HG02938 (cell line): ENCODE measurements around the gene NPAS3.

Source experiments
- ATAC-seq: cut with Tn5 transposase; IDR thresholded peaks from one replicate; pipeline ENCODE4 v1.9.1; 2021; ENCODE audit warnings: mild to moderate bottlenecking, moderate library complexity; ENCODE audit not compliant: unreplicated experiment

NPAS3 gene

DNA sequence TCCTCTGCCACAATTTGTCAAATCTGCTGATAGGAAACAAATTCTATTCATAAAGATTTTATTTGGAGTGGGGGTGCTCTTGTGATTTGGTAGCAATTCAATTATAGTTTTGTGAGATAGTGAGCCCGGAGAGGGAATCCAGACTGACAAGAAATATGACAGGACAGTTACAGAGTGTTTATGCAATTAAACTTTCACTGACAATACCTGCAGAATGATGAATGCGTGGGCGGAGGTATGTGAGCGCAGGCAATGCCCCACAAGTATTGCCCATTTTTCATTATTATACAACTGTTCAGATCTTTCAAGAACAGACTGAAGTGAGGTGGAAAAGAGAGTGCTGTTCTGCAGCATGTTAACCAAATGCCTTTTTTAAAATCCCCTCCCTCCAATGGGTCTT lies 753.2 kb downstream of the NPAS3 start:
- ATAC-seq, result no peak

DNA sequence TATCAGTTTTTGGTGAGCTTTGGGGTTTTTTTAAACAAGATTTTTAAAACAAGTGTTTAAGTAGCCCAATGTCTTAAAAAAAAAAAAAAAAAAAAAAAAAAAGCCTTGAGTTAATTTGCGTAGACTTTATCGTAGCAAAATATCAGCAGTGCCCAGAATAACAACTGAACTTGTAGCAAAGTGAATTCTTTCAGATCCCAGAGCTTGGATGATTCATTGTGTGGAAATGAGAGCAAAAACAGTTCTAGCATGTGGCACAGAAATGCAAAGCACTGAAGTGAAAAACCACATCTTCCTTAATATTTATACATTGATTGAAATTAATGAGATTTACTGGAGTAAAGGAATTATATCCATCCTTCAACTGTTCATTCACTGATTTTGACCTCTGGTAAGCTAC lies 754.1 kb downstream of the NPAS3 start:
- ATAC-seq, result no peak

DNA sequence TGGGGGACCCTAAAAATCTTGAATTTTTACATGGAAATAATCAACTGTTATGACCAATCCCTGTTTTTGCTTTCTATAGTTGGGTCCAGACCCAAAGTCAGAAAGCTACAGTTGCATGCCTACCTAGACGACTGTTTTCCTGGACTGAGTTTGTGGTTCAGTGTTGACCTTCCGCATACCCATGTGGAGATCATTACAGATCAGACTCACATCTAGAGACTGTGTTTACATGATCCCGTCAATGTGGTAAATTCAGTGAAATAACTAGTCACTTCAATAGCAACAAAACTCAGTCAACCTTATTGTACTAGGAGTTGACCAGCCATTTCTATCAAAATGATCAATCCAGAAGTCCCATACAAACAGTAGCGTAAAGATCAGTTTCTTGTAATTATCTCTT lies 754.6 kb downstream of the NPAS3 start:
- ATAC-seq, result no peak

DNA sequence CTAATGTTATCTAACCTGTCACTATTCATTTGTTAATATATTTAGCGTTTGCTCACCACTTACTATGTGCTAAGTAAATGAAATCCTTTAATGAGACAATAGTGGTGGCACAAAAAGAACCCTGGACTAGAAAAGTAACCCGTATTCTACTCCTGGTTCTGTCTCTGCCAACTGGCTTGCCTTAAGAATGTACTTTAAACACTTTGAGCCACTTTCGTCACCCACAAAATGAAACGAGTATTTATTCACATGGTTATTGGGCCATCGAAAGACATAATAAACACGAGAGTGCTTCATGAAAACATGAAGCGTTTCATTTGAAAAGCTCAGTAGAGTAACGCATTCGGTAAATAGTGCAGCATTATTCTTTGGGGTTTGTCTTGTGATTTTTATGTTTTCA lies 757.5 kb downstream of the NPAS3 start:
- ATAC-seq, result no peak

DNA sequence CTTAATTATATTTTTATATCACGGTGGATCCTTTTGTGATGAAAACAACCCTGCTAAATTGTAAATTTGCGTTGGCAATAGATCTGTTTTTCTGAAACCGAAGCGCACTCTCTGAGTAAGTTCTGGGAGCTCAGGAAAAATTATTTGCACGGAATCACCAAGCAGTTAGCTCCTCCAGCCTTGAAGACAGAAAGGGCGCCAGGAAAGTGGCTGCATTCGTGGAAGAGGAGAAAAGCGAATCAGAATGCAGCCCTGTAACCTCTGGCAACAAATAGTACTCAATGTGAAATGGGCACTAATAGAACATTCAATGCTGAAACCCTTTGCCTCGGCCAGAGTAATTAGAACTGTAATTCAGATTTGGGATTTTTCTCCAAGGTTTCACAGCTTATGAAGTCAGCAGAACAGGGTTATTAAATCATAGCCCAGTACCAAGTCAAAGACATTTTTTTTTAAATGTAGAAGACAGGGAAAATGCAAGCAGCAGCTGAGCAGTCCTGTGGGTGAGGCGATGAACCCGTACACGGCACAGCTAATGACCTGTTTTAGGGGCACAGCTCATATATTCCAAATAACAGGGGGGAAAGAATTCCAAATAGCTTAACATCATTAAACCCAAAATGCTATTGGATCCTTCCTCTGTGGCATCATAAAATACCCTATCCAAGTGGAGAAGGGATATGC lies 760.8 kb downstream of the NPAS3 start:
- no peak for ATAC-seq

DNA sequence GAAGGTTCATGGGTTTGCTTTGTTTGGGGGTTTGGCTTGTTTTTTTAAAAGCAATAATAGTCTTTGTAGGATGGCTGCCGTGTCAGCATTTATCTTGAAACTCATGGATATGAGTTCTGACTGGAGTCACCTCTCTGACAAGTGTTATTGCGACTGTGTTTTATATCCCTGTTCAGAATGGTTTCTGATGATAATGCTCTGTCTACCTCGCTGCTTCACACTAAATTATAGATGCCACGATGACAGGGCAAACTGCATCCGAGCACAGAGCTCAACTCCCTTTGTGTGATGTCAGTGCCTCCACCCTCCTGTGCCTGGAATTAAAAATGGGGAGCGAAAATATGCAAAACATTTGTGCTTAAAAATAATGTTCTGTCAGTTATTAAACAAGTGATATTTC lies 761.4 kb downstream of the NPAS3 start:
- ATAC-seq, result no peak

DNA sequence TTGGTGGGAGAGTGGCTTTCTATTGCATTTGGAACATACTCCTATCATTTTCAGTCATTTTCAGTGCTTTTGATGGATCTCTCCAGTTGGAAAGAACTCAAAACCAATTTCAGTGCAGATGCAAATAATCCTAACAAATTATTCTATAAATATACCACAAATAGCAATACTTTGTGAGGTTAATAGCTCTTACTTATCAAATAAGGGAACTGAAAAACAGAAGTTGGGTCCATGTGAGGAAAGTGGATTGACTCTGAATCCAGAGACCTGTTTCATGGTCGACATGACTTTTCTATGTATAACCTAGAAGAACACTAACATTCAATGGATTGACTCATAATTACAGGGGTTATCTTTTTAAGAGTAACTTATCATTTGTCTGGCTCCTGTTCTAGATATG lies 763.6 kb downstream of the NPAS3 start:
- ATAC-seq, result no peak

DNA sequence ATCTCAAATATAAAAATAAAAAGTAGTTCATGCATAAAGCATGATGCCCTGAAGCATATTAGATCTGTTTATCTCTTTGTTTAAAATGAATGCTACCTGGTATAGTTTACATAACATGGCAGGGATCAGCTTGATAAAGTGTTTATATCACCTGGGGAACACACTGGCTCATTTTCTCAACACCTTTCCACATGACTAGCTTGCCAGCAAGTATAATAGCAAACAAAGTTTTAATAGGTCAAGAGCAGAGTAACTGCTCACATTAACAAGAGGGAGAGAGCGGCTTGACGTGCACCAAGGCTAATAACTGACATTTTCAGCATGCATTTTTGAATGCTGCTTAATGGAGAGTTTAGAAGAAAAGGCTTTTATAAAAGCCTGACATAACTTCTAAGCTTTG lies 765.8 kb downstream of the NPAS3 start:
- ATAC-seq, result no peak

DNA sequence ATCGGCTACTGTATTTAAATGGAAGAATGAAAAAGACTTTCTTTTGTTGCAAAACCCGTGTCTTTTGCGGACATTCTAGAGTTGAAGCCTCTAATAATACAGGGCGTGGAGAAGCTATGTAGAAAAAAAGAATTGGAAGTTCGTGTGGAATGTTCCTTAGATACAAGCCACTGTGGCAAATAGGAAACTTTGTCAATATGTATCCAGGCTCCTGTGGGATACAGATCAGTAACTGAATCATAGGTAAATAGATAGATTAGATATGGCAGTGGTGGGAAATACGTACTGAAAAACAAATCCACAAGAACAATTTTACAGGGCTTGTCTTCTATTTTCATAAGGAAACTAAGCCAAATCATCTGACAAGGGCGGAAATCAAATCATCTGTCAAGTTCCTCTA lies 766.8 kb downstream of the NPAS3 start:
- no peak for ATAC-seq

DNA sequence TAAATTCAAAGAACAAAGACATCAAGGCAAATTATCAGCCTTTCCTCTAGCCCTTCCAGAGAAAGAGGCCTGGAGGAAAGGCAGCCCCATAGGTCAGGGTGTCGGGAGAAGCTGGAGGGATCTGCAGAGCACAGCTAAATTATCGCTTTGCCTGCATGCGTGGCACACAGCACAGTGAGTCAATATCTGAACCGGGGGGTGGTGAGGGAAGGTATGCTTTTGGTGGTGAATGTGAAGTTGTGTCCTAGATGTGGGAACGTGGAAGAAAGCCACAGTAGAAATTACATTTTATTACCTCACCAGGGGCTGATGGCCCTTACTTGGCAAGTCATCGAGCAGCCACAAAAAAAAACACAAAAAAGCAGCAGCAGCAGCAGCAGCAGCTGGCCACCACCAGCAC lies 769.0 kb downstream of the NPAS3 start:
- no peak for ATAC-seq

DNA sequence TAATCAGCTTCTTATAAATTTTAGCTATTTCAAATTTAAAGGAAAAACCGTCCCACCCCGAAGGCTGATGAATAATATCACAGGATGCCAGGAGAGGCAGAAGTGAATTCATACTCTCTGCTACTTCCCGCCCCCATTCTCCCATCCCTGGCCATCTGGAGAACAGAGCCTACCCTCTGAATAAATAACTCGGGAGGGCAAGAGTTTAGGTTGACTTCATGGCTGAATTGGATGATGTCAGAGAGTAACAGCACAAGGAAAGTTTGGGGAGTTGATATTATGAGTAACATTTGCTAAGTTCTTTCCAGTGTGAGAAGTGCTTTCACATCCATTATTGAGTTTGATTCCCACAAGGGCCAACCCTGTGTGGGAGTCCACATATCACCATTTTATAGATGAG lies 770.6 kb downstream of the NPAS3 start:
- ATAC-seq, result no peak

DNA sequence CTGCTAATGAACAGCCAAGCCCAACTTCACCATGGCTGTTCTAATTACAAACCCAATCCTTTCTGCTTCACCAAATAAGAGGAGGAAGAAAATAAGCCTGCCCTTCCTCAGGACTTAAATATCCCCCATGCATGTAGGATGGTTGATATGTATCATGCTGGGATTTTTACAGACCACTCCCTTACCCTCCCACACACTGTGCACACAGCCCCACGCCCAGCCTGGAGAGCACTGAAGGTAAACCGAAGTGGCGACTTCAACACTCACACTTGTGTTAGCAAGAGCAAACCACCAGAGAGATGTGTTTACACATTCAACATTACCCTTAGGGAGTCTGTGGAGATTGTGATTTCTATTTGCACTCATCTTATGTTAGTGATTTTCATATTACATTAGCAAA lies 771.0 kb downstream of the NPAS3 start:
- no peak for ATAC-seq

DNA sequence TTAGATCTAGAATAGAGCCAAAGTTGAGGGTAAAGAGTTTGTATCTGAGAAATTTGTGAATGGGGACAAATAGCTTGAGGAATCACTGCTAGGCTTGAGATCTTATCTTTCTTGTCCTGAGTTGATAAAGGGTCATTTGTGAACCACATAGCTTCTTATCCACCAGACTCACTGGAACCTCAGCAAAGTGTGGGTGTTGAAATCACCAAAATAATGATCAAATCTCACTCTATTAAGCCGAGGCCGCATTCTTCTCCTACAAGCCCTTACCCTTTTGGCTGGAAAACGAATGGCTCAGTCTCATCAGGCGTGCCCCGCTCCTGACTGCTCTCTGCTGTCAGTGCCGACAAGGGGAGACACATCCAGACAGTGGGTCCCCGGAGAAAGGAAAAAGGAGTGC lies 771.6 kb downstream of the NPAS3 start:
- no peak for ATAC-seq

DNA sequence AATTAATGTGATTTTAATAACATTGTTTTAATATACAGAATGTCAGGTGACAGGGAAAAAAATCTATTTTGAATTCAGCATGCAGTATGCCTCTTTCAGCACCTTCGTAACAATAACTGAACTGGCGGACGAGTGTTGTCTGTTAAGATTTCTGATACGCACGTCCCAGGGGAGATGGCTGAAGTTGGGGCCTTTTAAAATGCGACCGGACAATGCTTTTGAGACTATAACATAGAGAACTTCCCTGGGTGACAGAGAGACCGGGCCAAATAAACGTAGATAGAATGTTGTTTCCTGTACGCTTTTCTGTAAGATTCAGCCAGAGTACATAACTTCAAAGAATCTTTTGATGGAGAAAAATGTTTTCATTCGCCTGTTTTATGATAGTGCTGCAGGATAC lies 772.5 kb downstream of the NPAS3 start:
- no peak for ATAC-seq

DNA sequence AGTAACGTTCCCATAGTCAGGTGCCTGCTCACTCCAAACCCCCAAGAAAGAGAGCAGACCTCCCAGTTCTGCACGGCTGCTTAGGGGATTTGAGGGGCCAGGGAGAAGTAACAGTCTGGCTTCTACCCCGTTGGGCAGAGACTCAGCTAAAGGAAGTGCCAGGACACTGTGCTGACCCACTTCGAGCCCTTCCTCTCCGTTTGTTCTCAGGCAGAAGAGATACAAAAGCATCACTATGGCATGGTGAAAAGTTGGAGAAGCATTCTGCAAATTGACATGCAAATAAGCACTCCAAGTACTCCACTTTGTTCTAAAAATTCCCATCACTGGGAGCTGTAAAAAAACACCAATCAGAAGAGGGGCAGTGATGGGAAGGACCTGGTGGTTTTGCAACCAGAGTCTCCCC lies 773.1 kb downstream of the NPAS3 start:
- no peak for ATAC-seq

DNA sequence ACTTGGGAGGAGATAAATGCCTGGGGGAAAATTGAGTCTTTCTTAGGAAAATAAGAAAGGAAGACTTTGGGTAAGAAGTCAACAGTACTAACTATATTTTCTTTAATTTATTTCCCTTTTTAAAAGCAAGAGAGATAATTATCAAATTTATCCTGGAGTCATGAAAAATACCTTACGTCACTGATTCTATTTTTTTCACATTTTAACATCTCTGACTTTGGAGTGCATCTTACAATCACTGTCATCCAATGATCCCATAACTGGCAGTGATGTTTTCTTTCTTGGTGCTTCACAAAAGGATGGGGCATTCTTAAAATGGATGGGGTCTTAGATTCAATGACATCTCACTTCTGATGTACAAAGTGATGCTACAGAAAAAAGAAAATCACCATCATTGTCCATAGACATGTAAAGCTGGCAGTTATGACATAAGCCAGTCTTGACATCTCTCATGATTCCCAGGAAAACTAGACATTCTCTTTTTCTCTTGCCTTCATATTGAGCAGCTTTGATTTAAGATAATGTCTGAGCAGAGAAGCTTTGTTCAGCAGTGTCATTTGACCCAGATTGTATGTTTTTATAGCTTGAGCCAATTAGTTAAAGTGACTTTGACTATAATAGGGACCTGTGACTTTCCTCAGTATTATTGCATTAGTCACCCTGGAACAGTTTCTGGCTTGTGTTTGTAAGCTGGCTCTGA lies 776.0 kb downstream of the NPAS3 start:
- ATAC-seq, result no peak

DNA sequence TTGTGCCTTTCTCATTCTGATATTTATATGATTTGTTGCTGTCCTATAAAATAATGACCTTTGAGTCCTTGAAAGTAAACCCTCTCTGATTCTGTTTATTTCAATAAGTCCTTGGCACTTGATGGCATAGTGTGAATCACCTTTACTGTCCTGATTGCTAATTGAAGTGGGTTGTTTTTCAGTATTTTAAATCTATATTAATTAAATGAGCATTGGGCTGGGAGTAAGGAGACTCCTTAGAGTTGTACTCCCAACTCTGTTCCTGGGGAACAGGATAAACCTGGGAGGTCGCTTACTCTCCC lies 776.5 kb downstream of the NPAS3 start:
- ATAC-seq, result no peak

DNA sequence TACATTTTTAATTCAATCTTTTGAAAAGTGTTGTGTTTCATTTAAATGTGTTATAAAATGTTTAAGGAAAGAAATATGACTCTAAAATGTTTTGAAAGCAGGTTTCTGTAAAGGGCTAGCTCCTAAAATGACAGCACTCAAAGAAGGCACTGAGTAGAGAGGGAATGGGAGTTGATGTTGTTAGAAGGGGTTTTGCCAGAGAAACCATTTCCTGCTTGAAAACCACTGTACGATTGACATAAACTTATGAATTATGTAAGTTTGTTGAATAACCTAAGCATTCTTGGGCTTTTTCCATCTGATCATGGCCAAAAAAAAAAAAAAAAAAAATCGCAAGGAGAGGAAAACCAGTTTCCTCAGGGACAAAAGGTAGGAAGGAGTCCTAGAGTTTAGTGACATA lies 778.2 kb downstream of the NPAS3 start:
- no peak for ATAC-seq

DNA sequence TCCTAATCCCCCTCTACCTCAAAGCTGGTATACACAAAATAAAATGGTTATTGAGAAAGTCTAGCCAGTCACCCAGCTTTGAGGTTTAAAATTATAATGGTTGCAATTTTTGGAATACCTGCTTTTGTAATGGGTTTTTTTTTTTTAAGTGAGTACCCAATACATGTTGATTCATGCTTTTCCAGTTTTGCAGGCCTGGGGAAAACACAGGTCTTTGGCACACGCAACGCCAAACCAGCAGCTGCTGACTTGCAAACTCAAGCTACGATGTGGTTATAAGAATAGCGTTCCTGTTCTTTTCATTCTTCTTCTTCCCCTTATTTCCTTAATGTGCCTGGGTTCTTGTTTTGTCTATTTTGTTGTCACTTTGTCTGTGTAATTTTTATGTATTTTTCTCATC lies 779.2 kb downstream of the NPAS3 start:
- no peak for ATAC-seq

DNA sequence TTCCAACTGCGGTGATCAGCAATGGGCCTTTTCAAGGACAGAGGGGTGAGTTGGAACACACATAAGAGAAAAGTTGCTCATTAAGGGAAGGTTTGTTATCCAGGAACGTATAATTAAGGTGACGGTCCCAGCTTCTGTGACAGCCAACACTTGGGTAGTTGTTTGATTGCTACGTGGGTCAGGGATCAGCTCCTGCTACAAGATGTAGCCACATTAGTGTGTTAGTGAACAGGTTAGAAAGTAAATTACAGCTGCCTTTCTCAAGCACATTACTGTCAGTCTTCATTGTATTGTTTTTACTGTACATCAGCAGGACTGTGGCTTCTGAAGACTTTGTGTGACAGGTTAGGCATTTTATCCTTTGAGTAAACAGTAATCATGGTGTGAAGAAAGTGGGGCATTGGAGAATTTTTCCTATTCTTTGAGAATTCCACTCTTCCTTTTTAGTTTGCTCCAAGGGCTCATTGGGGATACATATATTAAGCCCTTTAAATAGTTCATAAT lies 781.7 kb downstream of the NPAS3 start:
- no peak for ATAC-seq

DNA sequence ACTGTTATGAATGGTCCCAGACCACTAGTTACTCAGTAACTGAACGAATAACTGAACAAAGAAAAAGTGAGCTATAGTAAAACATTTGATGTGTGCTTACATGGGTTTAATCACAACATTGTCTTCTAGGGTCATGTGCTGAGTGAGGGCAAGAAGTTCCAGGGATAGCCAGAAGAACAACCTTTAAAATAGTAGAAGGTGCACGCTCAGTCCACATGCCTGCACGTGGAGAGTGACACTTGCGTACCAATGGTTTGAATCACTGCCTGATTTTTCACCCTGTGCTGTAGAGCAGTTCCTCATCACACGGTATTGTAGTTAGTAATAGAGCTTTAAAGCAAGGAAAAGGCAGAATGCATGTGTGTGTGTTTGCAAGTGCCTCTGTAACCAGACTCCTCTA lies 788.0 kb downstream of the NPAS3 start:
- no peak for ATAC-seq

DNA sequence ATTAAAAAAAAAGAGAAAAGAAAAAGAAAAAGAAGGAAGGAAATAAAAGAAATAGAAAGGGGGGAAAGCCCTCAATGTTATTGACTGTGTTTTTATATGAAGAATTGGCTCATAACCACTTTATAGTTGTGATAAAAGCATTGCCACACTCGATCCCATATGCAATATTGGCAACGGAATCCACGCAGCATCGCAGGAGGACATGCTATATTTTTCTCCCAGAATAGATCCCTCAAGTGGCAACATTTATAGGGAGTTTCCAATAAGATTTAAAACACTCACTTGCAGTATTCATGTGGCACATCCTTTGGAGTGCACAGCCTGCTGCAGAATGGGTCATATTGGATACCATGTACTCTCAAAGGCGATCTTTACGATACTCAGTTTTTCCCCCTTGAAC lies 788.9 kb downstream of the NPAS3 start:
- no peak for ATAC-seq

DNA sequence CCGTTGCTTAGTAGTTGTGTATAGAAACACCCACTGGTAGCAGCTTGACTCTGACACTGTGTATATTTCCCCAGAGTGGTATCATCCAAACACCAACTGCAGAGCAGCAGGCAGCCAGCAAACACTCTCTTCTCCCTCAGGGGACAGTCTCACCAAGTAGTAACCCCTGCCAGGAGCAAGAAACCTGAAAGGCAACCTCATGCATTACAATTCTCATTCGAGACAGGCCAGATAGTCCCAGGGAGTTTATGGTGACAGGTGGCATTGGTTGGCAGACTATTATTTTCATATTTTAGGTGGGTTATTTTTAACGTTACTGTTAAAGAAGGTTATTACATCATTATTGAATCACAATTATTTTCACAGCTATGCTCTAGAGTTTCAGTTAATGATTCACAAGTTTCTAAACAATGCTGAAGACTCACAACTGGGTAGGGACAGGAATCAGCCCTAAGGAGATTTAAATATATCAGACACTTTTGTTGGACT lies 789.4 kb downstream of the NPAS3 start:
- ATAC-seq, result no peak
